HG03060 (cell line): ENCODE measurements around the gene VAMP4.
"Not testable (repeated sequence)": the region's sequence is repeated elsewhere in the genome, so short reads cannot be mapped to it uniquely, and the experiment has no call there.

Experiments
- ATAC-seq: cut with Tn5 transposase; IDR thresholded peaks from one replicate; pipeline ENCODE4 v1.9.1; 2021; ENCODE audit warnings: low read depth, moderate number of reproducible peaks; ENCODE audit not compliant: unreplicated experiment

The VAMP4 gene

GRCh38 chr1:171753685-171754352 is 12.0 kb upstream of the VAMP4 start:
- ATAC-seq: no peak

- no peak for ATAC-seq
Observed at GRCh38 chr1:171753182-171753581, 11.3 kb upstream of the VAMP4 start.

GRCh38 chr1:171751221-171751620 is 9.4 kb upstream of the VAMP4 start:
- ATAC-seq: no peak

- no peak for ATAC-seq
Observed at GRCh38 chr1:171748651-171749050, 6.8 kb upstream of the VAMP4 start.

GRCh38 chr1:171744986-171745385 is 3.1 kb upstream of the VAMP4 start:
- ATAC-seq: no peak

GRCh38 chr1:171743081-171743870 is 1.4 kb upstream of the VAMP4 start:
- no peak for ATAC-seq

- no peak for ATAC-seq
Observed at GRCh38 chr1:171742577-171742922, 685 bp upstream of the VAMP4 start.

GRCh38 chr1:171740987-171741871 is 636 bp downstream of the VAMP4 start:
- no peak for ATAC-seq

GRCh38 chr1:171740356-171740863 is 1.5 kb downstream of the VAMP4 start:
- ATAC-seq: no peak

- no peak for ATAC-seq
Observed at GRCh38 chr1:171739656-171740055, 2.2 kb downstream of the VAMP4 start.

GRCh38 chr1:171738911-171739310 is 3.0 kb downstream of the VAMP4 start:
- ATAC-seq: no peak

GRCh38 chr1:171736196-171736595 is 5.7 kb downstream of the VAMP4 start:
- no peak for ATAC-seq

GRCh38 chr1:171730052-171730451 is 11.8 kb downstream of the VAMP4 start:
- ATAC-seq: no peak

GRCh38 chr1:171727778-171728177 is 14.1 kb downstream of the VAMP4 start:
- ATAC-seq: no peak

- ATAC-seq: not testable (repeated sequence)
Observed at GRCh38 chr1:171723180-171723579, 18.7 kb downstream of the VAMP4 start.

GRCh38 chr1:171718848-171719247 is 23.0 kb downstream of the VAMP4 start:
- no peak for ATAC-seq

GRCh38 chr1:171718216-171718615 is 23.6 kb downstream of the VAMP4 start:
- no peak for ATAC-seq

- no peak for ATAC-seq
Observed at GRCh38 chr1:171717062-171717718, 24.7 kb downstream of the VAMP4 start.

GRCh38 chr1:171716616-171717015 is 25.2 kb downstream of the VAMP4 start:
- ATAC-seq: no peak

- ATAC-seq: no peak
Observed at GRCh38 chr1:171715813-171716251, 26.0 kb downstream of the VAMP4 start.
